Astrocyte (in vitro differentiated cells and primary cell): ENCODE measurements around the gene DAZAP1. TPM values are rescaled to one million over a fixed set of nuclear protein-coding genes. Genes with fewer than 3 reads are reported as not detected.

Experiments used
- DNase-seq: peaks from one replicate; pipeline ENCODE4 v3.0.0-alpha.2; 2010; ENCODE audit warnings: low read depth
- FAIRE-seq: peaks from 2 replicates; lab custom pipeline; 2011; peaks lifted over from hg19 to GRCh38; lab: Jason Lieb, UNC
- H2AFZ ChIP-seq: 2 replicates; pipeline ENCODE4 v1.6.0; 2012; ENCODE audit warnings: low read depth, low read length, inconsistent platforms
- H3K27ac ChIP-seq: 2 replicates; pipeline ENCODE4 v1.5.1; 2011; ENCODE audit warnings: low read depth, low read length, inconsistent platforms
- H3K27me3 ChIP-seq: 2 replicates; pipeline ENCODE4 v1.6.0; 2011; ENCODE audit warnings: low read length, inconsistent platforms; ENCODE audit not compliant: insufficient read depth
- H3K36me3 ChIP-seq: 2 replicates; pipeline ENCODE4 v1.5.1; 2011; ENCODE audit warnings: low read length, inconsistent platforms; ENCODE audit not compliant: insufficient read depth
- H3K4me1 ChIP-seq: 2 replicates; pipeline ENCODE4 v1.5.1; 2011; ENCODE audit warnings: low read length, inconsistent platforms; ENCODE audit not compliant: insufficient read depth
- H3K4me2 ChIP-seq: 2 replicates; pipeline ENCODE4 v1.6.0; 2012; ENCODE audit warnings: low read length, inconsistent platforms
- H3K4me3 ChIP-seq: 2 replicates; pipeline ENCODE4 v1.5.1; 2011; ENCODE audit warnings: low read depth, mild to moderate bottlenecking, low read length, inconsistent platforms; ENCODE audit not compliant: insufficient read depth
- H3K79me2 ChIP-seq: 2 replicates; pipeline ENCODE4 v1.6.0; 2012; ENCODE audit warnings: mild to moderate bottlenecking, low read length, inconsistent platforms; ENCODE audit not compliant: insufficient read depth
- H3K9ac ChIP-seq: 2 replicates; pipeline ENCODE4 v1.6.0; 2012; ENCODE audit warnings: mild to moderate bottlenecking, low read length, inconsistent platforms
- H3K9me3 ChIP-seq: 2 replicates; pipeline ENCODE4 v1.5.1; 2012; ENCODE audit warnings: low read depth, mild to moderate bottlenecking, low read length, inconsistent platforms; ENCODE audit not compliant: insufficient read depth
- H4K20me1 ChIP-seq: 2 replicates; pipeline ENCODE4 v1.6.0; 2012; ENCODE audit warnings: low read length, inconsistent platforms; ENCODE audit not compliant: insufficient read depth
- H3K27ac Mint-ChIP-seq: one replicate; pipeline ENCODE4 v1.8.0; 2021; ENCODE audit warnings: mild to moderate bottlenecking, mixed read lengths; ENCODE audit not compliant: unreplicated experiment
- H3K27me3 Mint-ChIP-seq: one replicate; pipeline ENCODE4 v1.8.0; 2021; ENCODE audit warnings: low read depth, mixed read lengths; ENCODE audit not compliant: unreplicated experiment
- H3K36me3 Mint-ChIP-seq: one replicate; pipeline ENCODE4 v1.8.0; 2021; ENCODE audit warnings: low read depth, mixed read lengths; ENCODE audit not compliant: unreplicated experiment
- H3K4me1 Mint-ChIP-seq: one replicate; pipeline ENCODE4 v1.8.0; 2021; ENCODE audit warnings: low read depth, mixed read lengths; ENCODE audit not compliant: unreplicated experiment
- H3K4me3 Mint-ChIP-seq: one replicate; pipeline ENCODE4 v1.8.0; 2021; ENCODE audit warnings: mild to moderate bottlenecking, moderate library complexity, mixed read lengths; ENCODE audit not compliant: unreplicated experiment
- H3K9me3 Mint-ChIP-seq: one replicate; pipeline ENCODE4 v1.8.0; 2021; ENCODE audit warnings: mild to moderate bottlenecking, mixed read lengths; ENCODE audit not compliant: unreplicated experiment
- EZH2 ChIP-seq: IDR thresholded peaks from 2 replicates; pipeline ENCODE4 v1.6.1; 2012; ENCODE audit warnings: mild to moderate bottlenecking, low read length, inconsistent platforms; ENCODE audit not compliant: insufficient read depth
- total RNA-seq: library from RNA; stranded (reverse); gene quantifications from 2 replicates; pipeline ENCODE4 v1.2.1, GENCODE V29; 2021
- TF ChIP-seq, protein P1 (sequence below): IDR thresholded peaks from 2 replicates; pipeline ENCODE4 v1.5.1; 2011; ENCODE audit warnings: low read depth, mild to moderate bottlenecking, inconsistent platforms, low read length, moderate library complexity; ENCODE audit not compliant: insufficient read depth

DAZAP1 gene
- total RNA-seq, 1 donor from 2014 or later = 108 TPM

DNA sequence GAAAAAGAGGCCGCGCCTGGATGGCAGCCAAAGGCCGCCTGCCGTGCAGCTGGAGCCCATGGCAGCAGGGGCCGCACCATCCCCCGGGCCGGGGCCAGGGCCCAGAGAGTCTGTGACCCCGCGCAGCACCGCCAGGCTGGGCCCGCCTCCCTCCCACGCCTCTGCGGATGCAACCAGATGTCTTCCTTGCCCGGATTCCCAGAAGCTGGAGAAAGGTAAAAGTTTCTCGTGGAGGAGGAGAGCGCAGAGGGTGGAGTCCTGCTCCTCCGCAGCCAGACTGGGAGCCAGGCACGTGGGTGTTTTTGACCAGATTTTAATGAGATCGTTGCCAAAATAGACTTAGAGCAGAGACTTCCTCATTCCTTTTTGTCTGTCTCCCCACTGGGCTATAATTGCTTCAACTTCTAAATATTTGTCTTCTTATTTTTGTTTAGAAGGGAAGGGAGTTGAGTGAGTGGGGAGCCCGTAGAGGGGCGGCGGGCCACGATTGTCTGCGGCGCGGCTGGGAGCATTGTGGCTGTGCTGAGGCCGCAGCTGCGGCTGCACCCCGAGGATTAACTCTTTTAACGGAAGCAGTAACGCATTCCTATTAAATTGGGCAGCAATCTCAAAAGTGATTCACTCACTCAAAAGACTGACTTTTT, 46.4 kb upstream of the DAZAP1 start:
- DNase-seq (peak; percentile 89), FAIRE-seq (peak; percentile 66)
- peaks cover 18% of the 10 kb centered on the region for H3K4me1 Mint-ChIP-seq
- Histone ChIP-seq H3K9ac (peak overlapping the region; percentile 81), H3K36me3 (peaks cover 27% of the 10 kb centered on the region), H3K9me3 (no peaks in the 10 kb centered on the region), H3K4me3 (peak overlapping the region; percentile 53), H3K4me2 (peak overlapping the region; percentile 89), H3K27ac (peak overlapping the region; percentile 91), H2AFZ (peak overlapping the region; percentile 22), H3K4me1 (peaks cover 54% of the 10 kb centered on the region), H3K27me3 (no peaks in the 10 kb centered on the region), H4K20me1 (peaks cover 17% of the 10 kb centered on the region), H3K79me2 (peaks cover 43% of the 10 kb centered on the region)
- H3K4me3 Mint-ChIP-seq = no peak overlapping the region
- peaks cover 14% of the 10 kb centered on the region for H3K36me3 Mint-ChIP-seq
- TF ChIP-seq EZH2 = no peak
- TF ChIP-seq, protein P1, sequence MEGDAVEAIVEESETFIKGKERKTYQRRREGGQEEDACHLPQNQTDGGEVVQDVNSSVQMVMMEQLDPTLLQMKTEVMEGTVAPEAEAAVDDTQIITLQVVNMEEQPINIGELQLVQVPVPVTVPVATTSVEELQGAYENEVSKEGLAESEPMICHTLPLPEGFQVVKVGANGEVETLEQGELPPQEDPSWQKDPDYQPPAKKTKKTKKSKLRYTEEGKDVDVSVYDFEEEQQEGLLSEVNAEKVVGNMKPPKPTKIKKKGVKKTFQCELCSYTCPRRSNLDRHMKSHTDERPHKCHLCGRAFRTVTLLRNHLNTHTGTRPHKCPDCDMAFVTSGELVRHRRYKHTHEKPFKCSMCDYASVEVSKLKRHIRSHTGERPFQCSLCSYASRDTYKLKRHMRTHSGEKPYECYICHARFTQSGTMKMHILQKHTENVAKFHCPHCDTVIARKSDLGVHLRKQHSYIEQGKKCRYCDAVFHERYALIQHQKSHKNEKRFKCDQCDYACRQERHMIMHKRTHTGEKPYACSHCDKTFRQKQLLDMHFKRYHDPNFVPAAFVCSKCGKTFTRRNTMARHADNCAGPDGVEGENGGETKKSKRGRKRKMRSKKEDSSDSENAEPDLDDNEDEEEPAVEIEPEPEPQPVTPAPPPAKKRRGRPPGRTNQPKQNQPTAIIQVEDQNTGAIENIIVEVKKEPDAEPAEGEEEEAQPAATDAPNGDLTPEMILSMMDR = no peak
- H3K27me3 Mint-ChIP-seq = no peaks in the 10 kb centered on the region
- H3K9me3 Mint-ChIP-seq = no peaks in the 10 kb centered on the region
- peak overlapping the region; percentile 12 for H3K27ac Mint-ChIP-seq

- Histone ChIP-seq H3K27me3 (no peaks in the 10 kb centered on the region), H3K4me3 (peak overlapping the region; percentile 53), H2AFZ (no peak overlapping the region), H3K79me2 (peaks cover 36% of the 10 kb centered on the region), H3K36me3 (peaks cover 27% of the 10 kb centered on the region), H3K4me1 (peaks cover 46% of the 10 kb centered on the region), H3K9ac (peak overlapping the region; percentile 81), H3K4me2 (peak overlapping the region; percentile 89), H4K20me1 (peaks cover 8% of the 10 kb centered on the region), H3K9me3 (no peaks in the 10 kb centered on the region), H3K27ac (peak overlapping the region; percentile 91)
- Mint-ChIP-seq H3K27ac (peak overlapping the region; percentile 77), H3K4me3 (peak overlapping the region; percentile 70), H3K27me3 (no peaks in the 10 kb centered on the region), H3K4me1 (peaks cover 14% of the 10 kb centered on the region), H3K9me3 (no peaks in the 10 kb centered on the region), H3K36me3 (peaks cover 14% of the 10 kb centered on the region)
- FAIRE-seq (peak; percentile 41), DNase-seq (peak; percentile 84)
- TF ChIP-seq EZH2 = no peak
- TF ChIP-seq, protein P1 = no peak
Measured at GRCh38 chr19:1361601-1362386, 45.6 kb upstream of the DAZAP1 start.
